Osteoblast (primary cell): ENCODE data around the gene HDAC9. TPM values are rescaled to one million over a fixed set of nuclear protein-coding genes. Genes with fewer than 3 reads are reported as not detected.

Experiments used
- DNase-seq: peaks from one replicate; pipeline ENCODE4 v3.0.0; 2011; ENCODE audit warnings: low spot score, mixed read lengths; ENCODE audit not compliant: insufficient read length; ENCODE audit errors: missing footprints
- H2AFZ ChIP-seq: 2 replicates; pipeline ENCODE4 v1.6.0; 2011; ENCODE audit warnings: mild to moderate bottlenecking, low read length
- H3K27ac ChIP-seq: 2 replicates; pipeline ENCODE4 v1.5.1; 2011; ENCODE audit warnings: mild to moderate bottlenecking, low read depth, low read length, moderate library complexity
- H3K27me3 ChIP-seq: 2 replicates; pipeline ENCODE4 v1.6.0; 2012; ENCODE audit warnings: mild to moderate bottlenecking, control low read depth, inconsistent platforms, low read length, moderate library complexity; ENCODE audit not compliant: insufficient read depth
- H3K36me3 ChIP-seq: 2 replicates; pipeline ENCODE4 v1.5.1; 2011; ENCODE audit warnings: mild to moderate bottlenecking, low read length, control low read depth, moderate library complexity; ENCODE audit not compliant: insufficient read depth
- H3K4me1 ChIP-seq: 2 replicates; pipeline ENCODE4 v1.5.1; 2011; ENCODE audit warnings: mild to moderate bottlenecking, low read length, control low read depth, moderate library complexity; ENCODE audit not compliant: insufficient read depth
- H3K4me2 ChIP-seq: 2 replicates; pipeline ENCODE4 v1.6.0; 2011; ENCODE audit warnings: mild to moderate bottlenecking, low read length; ENCODE audit not compliant: insufficient read depth
- H3K4me3 ChIP-seq: fragments of 200-600 bp; sonication (generic); 3 replicates; pipeline ENCODE4 v1.5.1; 2012; ENCODE audit warnings: mild to moderate bottlenecking, low read length, inconsistent platforms; ENCODE audit not compliant: insufficient read depth
- H3K79me2 ChIP-seq: 2 replicates; pipeline ENCODE4 v1.6.0; 2012; ENCODE audit warnings: mild to moderate bottlenecking, low read length, control low read depth, inconsistent platforms; ENCODE audit not compliant: insufficient read depth
- H3K9me3 ChIP-seq: 2 replicates; pipeline ENCODE4 v1.5.1; 2011; ENCODE audit warnings: low read depth, low read length, control low read depth
- H4K20me1 ChIP-seq: 2 replicates; pipeline ENCODE4 v1.6.0; 2012; ENCODE audit warnings: mild to moderate bottlenecking, low read length, control low read depth; ENCODE audit not compliant: insufficient read depth
- CTCF ChIP-seq: IDR thresholded peaks from 2 replicates; pipeline ENCODE4 v1.5.1; 2011; ENCODE audit warnings: mild to moderate bottlenecking, low read depth, low read length, moderate library complexity; ENCODE audit errors: extremely low read depth
- total RNA-seq: library from RNA; depleted of rRNA; stranded (reverse); fragments of >200 nt; gene quantifications from 2 replicates; pipeline ENCODE4 v1.2.3, GENCODE V29; 2012

The HDAC9 gene
- total RNA-seq, 1 donor, result 21.7 TPM

DNA sequence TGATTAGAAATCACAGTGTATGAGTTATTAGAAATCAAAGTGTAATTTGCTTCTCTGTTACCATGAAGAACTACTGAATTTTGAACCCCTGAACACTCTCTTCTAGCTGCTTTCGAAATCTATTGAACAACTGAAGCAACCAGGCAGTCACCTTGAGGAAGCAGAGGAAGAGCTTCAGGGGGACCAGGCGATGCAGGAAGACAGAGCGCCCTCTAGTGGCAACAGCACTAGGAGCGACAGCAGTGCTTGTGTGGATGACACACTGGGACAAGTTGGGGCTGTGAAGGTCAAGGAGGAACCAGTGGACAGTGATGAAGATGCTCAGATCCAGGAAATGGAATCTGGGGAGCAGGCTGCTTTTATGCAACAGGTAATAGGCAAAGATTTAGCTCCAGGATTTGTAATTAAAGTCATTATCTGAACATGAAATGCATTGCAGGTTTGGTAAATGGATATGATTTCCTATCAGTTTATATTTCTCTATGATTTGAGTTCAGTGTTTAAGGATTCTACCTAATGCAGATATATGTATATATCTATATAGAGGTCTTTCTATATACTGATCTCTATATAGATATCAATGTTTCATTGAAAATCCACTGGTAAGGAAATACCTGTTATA is 170.7 kb downstream of the HDAC9 start:
- Histone ChIP-seq H3K4me1 (peaks cover 10% of the 10 kb centered on the region), H2AFZ (peak overlapping the region; percentile 16), H4K20me1 (no peaks in the 10 kb centered on the region), H3K4me3 (no peak overlapping the region), H3K27me3 (no peaks in the 10 kb centered on the region), H3K27ac (no peak overlapping the region), H3K9me3 (no peaks in the 10 kb centered on the region), H3K4me2 (no peak overlapping the region), H3K36me3 (no peaks in the 10 kb centered on the region), H3K79me2 (no peaks in the 10 kb centered on the region)
- TF ChIP-seq CTCF, result peak; percentile 100
- DNase-seq, result no peak

GRCh38 chr7:18667466-18667865 is 171.9 kb downstream of the HDAC9 start:
- Histone ChIP-seq H3K9me3 (no peaks in the 10 kb centered on the region), H4K20me1 (no peaks in the 10 kb centered on the region), H3K79me2 (no peaks in the 10 kb centered on the region), H2AFZ (peak overlapping the region; percentile 48), H3K4me1 (peaks cover 10% of the 10 kb centered on the region), H3K36me3 (no peaks in the 10 kb centered on the region), H3K27me3 (no peaks in the 10 kb centered on the region), H3K4me2 (peak overlapping the region; percentile 66), H3K4me3 (peak overlapping the region; percentile 37), H3K27ac (peak overlapping the region; percentile 34)
- no peak for TF ChIP-seq CTCF
- no peak for DNase-seq

DNA sequence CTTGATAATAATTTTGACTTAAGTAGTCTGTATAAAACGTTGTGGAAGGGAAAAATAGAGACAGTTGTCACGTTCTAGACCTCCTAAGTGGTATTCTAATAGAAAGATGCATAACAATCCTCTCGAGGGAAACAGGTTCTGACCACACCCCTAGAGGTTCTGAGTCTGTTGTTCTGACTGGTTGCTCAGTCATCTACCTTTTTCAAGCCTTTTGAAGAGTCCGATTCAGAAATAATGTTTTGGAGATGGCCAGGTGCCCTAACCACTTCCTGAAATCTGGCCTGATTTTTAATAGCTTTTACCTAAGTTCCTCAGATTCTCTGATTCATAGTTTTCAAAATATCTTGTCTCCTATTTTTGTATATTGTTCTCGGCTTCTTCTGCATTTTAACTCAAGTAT is 175.6 kb downstream of the HDAC9 start:
- Histone ChIP-seq H3K36me3 (no peaks in the 10 kb centered on the region), H2AFZ (no peak overlapping the region), H3K27me3 (no peaks in the 10 kb centered on the region), H3K4me2 (no peak overlapping the region), H3K4me3 (no peak overlapping the region), H3K27ac (no peak overlapping the region), H3K9me3 (no peaks in the 10 kb centered on the region), H3K79me2 (no peaks in the 10 kb centered on the region), H3K4me1 (peaks cover 12% of the 10 kb centered on the region), H4K20me1 (no peaks in the 10 kb centered on the region)
- no peak for DNase-seq
- TF ChIP-seq CTCF, result no peak

DNA sequence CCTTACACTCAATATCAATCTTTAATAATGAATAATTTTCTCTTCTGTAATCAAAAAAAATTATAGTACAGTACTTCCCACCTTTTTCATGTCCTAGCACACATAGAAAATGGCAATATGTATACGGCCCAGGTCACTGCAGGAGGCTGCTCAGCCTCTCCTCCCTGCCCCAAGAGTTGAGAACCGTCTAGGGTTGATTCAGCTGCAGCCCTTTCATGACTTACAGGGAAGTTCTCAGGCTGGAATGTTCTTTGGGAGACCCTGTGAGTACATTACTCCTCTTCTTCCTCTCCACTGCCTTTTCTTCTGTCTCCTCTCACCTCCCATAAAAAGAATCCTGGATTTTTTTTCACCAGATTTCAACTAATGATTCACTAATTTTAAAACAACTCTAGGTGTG is 180.0 kb downstream of the HDAC9 start:
- no peak overlapping the region for H3K4me3 ChIP-seq
- H3K79me2 ChIP-seq, result no peaks in the 10 kb centered on the region
- H3K27me3 ChIP-seq, result no peaks in the 10 kb centered on the region
- no peaks in the 10 kb centered on the region for H3K36me3 ChIP-seq
- no peaks in the 10 kb centered on the region for H4K20me1 ChIP-seq
- H3K4me1 ChIP-seq, result peaks cover 7% of the 10 kb centered on the region
- DNase-seq, result no peak
- H3K27ac ChIP-seq, result no peak overlapping the region
- no peak overlapping the region for H2AFZ ChIP-seq
- H3K4me2 ChIP-seq, result no peak overlapping the region
- no peaks in the 10 kb centered on the region for H3K9me3 ChIP-seq
- no peak for TF ChIP-seq CTCF
